GM19035 (cell line): ENCODE measurements around the gene PIP.
"Not testable (repeated sequence)": the region's sequence is repeated elsewhere in the genome, so short reads cannot be mapped to it uniquely, and the experiment has no call there.

ENCODE experiments used
- ATAC-seq: cut with Tn5 transposase; IDR thresholded peaks from one replicate; pipeline ENCODE4 v1.9.1; 2021; ENCODE audit not compliant: unreplicated experiment

Gene PIP

DNA sequence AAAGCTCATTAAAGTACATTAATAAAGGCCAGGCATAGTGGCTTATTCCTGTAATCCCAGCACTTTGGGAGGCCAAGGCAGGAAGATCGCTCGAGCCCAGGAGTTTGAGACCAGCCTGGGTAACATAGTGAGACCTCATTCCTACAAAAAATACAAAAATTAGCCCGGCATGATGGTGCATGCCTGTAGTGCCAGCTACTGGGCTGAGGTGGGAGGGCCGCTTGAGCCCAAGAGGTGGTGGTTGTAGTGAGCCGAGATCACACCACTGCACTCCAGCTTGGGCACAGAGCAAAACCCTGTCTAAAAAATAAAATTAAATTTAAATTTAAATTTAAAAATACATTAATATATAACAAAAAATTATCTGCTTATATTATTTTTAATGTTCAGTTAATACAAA, 44.3 kb downstream of the PIP start:
- ATAC-seq: no peak

- no peak for ATAC-seq
Observed at GRCh38 chr7:143177374-143178119, 45.7 kb downstream of the PIP start.

GRCh38 chr7:143180771-143181170, 48.9 kb downstream of the PIP start:
- ATAC-seq: not testable (repeated sequence)

DNA sequence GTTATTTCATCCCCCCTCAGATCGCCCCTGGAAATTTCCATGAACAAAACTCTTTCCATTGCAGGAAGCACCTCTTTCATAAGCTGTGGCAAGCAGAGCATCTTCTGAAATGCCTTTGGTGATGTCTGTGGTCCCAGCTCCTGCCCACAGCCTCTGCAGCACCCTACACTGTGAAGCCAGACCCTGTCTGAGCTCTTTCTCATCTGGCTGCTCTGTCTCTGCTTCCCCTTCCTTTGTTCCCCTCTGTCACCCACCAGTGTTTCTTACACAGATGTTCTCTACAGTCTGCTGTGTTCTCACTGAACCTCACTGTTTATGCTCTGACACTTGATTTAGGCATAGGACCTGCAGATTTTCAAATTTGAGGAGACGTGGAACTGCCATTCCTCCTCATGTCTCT, 49.5 kb downstream of the PIP start:
- no peak for ATAC-seq

- no peak for ATAC-seq
Observed at GRCh38 chr7:143183024-143183423, 51.1 kb downstream of the PIP start, which contains the start of gene TAS2R39. TAS2R39 (plus strand) TSS chr7:143183419; CDS start chr7:143183419, 0 bp downstream.

DNA sequence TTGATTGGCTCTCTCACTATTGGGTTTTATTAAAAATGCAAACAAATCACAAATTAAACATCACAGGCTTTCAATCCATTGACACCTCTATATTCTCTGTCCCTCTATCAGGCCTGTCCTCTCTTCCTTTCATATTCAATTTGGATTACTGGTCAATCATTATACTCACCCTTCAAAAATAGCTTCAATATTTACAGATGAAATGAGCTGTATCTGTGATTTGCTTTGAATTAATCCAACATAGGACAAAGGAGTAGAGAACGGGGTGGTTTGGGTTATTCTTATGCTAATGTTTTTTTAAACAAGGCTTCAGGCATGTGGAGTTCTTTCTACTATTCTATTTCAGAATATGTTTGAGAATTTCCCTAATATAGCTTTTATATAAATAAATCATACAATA, 53.7 kb downstream of the PIP start:
- no peak for ATAC-seq

- ATAC-seq: no peak
Observed at GRCh38 chr7:143188994-143189393, 57.1 kb downstream of the PIP start.
